ES-I3 (cell line): ENCODE results near the gene TRAPPC11.

ENCODE experiments used
- H3K36me3 ChIP-seq: 2 replicates; pipeline ENCODE4 v1.6.1; 2013; ENCODE audit warnings: mild to moderate bottlenecking, low read length, control low read depth, moderate library complexity; ENCODE audit not compliant: insufficient read depth
- H3K4me1 ChIP-seq: 2 replicates; pipeline ENCODE4 v1.6.1; 2013; ENCODE audit warnings: mild to moderate bottlenecking, control low read depth, low read length; ENCODE audit not compliant: insufficient read depth
- H3K9ac ChIP-seq: 2 replicates; pipeline ENCODE4 v1.6.1; 2013; ENCODE audit warnings: low read depth, mild to moderate bottlenecking, low read length, moderate library complexity
- H3K9me3 ChIP-seq: 2 replicates; pipeline ENCODE4 v1.6.1; 2013; ENCODE audit warnings: mild to moderate bottlenecking, low read length, moderate library complexity; ENCODE audit not compliant: control insufficient read depth, insufficient read depth

Gene TRAPPC11

GRCh38 chr4:183631577-183632198 is 27.4 kb upstream of the TRAPPC11 start:
- Histone ChIP-seq H3K4me1 (peaks cover 19% of the 10 kb centered on the region), H3K9me3 (no peaks in the 10 kb centered on the region), H3K36me3 (no peaks in the 10 kb centered on the region), H3K9ac (no peak overlapping the region)

DNA sequence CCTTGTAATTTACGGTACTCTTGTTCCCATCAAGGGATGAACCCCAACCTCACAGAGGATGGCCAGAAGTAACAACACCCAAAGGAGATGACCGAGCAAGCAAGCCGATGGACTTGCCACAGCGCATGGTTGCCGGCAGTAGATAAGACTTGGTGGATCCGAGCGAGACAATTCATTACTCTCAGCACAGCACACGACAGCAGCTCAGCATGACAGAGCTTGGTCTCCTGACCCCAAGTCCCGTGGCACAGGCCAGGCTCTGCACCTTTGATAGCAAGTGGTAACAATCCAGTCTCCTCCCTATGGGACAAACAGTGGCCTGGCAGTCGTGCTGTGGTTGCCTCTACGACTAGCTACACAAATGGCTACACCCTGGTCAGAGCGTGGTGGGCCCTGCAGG is 26.4 kb upstream of the TRAPPC11 start:
- Histone ChIP-seq H3K9ac (no peak overlapping the region), H3K9me3 (no peaks in the 10 kb centered on the region), H3K4me1 (peaks cover 28% of the 10 kb centered on the region), H3K36me3 (no peaks in the 10 kb centered on the region)

DNA sequence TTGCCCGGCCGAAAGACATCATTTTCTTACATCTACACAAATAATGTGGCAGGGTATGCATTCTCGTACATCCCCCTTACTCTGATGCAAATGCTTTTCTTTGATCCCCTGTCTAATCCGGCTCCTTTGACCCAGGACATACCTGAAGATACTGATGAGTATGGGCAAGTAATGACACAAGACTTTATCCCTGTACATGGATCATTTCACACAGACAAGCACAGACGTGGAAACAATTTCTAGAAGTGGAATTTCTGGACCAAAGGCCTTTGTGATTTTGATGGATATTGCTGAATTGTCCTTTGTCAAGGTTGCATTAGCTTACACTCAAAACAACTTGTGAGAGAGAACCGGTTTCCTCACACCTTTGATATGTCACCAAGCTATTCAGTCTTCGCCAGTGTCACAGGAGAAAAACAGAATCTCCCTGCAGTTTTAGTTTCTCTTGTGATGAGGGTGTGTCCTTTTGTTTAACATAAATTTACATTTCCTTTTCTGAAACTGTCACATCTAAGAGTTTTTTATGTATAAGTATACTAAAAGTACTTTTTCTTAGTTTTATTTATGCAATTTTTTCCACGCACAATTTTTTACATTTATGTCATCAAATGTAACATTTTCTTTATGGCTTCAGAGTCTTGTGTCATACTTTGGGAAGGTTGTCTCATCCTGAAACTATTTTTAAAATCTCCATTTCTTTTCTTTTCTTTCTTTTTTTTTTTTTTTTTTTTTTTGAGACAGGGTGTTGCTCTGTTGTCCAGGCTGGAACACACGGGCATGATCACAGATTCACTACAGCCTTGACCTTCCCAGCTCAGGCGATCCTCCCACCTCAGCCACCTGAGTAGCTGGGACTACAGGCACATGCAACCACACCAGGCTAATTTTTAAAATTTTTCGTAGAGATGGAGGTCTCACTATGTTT is 25.4 kb upstream of the TRAPPC11 start:
- H3K36me3 ChIP-seq: no peaks in the 10 kb centered on the region
- H3K4me1 ChIP-seq: peaks cover 28% of the 10 kb centered on the region

DNA sequence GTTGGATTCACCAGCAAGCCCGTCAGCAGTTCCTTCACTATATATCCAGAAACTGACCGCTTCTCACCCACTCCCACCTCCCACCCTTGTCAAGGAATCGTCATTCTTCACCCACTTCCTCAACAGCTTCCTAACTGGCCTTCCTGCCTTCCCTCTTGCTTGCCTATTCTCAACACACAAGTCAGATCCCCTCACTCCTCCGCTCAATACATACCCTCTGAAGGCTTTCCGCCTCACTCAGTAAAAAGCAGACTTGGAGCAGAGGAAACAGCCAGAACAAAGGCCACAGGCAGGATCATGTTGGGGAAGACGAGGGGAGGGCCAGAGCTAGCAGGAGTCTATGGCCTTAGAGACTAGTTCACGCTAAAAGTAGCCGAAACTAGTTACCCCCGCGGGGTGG is 23.8 kb upstream of the TRAPPC11 start:
- Histone ChIP-seq H3K9ac (no peak overlapping the region), H3K36me3 (no peaks in the 10 kb centered on the region), H3K9me3 (no peaks in the 10 kb centered on the region), H3K4me1 (peaks cover 28% of the 10 kb centered on the region)

More for the DNA sequence above, 25.4 kb upstream of the TRAPPC11 start:
- H3K9me3 ChIP-seq: no peaks in the 10 kb centered on the region
- H3K9ac ChIP-seq: no peak overlapping the region

- Histone ChIP-seq H3K9me3 (no peaks in the 10 kb centered on the region), H3K9ac (no peak overlapping the region), H3K4me1 (peaks cover 28% of the 10 kb centered on the region), H3K36me3 (no peaks in the 10 kb centered on the region)
These were observed 23.4 kb upstream of the TRAPPC11 start for GRCh38 chr4:183635741-183636140.

GRCh38 chr4:183636503-183636902 is 22.6 kb upstream of the TRAPPC11 start:
- Histone ChIP-seq H3K36me3 (no peaks in the 10 kb centered on the region), H3K9ac (no peak overlapping the region), H3K9me3 (no peaks in the 10 kb centered on the region), H3K4me1 (peaks cover 28% of the 10 kb centered on the region)

- Histone ChIP-seq H3K9ac (no peak overlapping the region), H3K36me3 (no peaks in the 10 kb centered on the region), H3K9me3 (no peaks in the 10 kb centered on the region), H3K4me1 (peaks cover 28% of the 10 kb centered on the region)
These were observed 22.2 kb upstream of the TRAPPC11 start for GRCh38 chr4:183636923-183637322.

DNA sequence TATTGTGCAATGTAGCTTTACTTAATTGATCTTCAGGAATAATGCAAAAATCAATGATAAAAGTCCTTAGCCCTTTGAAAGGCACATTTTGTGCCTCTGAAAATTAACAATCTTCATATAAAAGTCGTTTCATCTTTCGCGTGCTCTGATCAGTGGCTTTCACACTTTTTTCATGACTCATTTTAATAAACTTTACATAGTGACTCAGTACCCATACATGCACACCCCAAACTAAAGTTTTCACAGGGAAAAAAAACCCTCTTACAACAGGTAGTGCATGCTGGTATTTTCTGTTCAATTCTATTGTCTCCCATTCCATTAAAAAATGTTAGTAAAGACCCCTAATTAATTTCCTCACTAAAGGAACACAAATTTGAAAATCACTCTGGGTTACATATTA is 21.6 kb upstream of the TRAPPC11 start:
- Histone ChIP-seq H3K9me3 (no peaks in the 10 kb centered on the region), H3K4me1 (peaks cover 28% of the 10 kb centered on the region), H3K9ac (no peak overlapping the region), H3K36me3 (no peaks in the 10 kb centered on the region)

- H3K36me3 ChIP-seq: no peaks in the 10 kb centered on the region
- no peaks in the 10 kb centered on the region for H3K9me3 ChIP-seq
- H3K4me1 ChIP-seq: peaks cover 27% of the 10 kb centered on the region
- no peak overlapping the region for H3K9ac ChIP-seq
These were observed 20.7 kb upstream of the TRAPPC11 start for GRCh38 chr4:183638436-183638835.

DNA sequence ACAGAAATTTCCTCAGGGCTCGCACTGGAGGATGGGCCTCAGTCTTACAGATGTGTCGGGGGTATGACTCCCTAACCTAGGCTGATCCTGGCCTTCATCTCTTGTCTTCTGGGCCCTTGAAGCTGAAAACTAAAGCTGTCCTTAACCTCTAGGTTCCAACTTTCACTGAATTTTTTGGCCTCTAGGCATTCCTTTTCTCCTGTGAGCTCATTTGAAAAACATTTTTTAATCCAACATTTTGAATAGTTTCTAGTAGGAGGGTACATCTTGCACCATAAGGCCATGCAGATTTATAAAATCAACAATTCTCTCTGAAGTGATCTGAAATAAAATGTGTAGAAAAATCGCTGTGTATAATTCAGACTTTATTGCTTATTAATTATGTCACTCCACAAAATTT is 19.8 kb upstream of the TRAPPC11 start:
- Histone ChIP-seq H3K36me3 (no peaks in the 10 kb centered on the region), H3K9ac (no peak overlapping the region)

GRCh38 chr4:183645326-183645725 is 13.8 kb upstream of the TRAPPC11 start:
- Histone ChIP-seq H3K4me1 (no peaks in the 10 kb centered on the region), H3K9ac (no peak overlapping the region), H3K9me3 (no peaks in the 10 kb centered on the region), H3K36me3 (0 out of 2 replicates have a peak, but pooled peaks cover 2% of the 10 kb centered on the region)

More for the DNA sequence above, 19.8 kb upstream of the TRAPPC11 start:
- Histone ChIP-seq H3K9me3 (no peaks in the 10 kb centered on the region), H3K4me1 (peaks cover 24% of the 10 kb centered on the region)

DNA sequence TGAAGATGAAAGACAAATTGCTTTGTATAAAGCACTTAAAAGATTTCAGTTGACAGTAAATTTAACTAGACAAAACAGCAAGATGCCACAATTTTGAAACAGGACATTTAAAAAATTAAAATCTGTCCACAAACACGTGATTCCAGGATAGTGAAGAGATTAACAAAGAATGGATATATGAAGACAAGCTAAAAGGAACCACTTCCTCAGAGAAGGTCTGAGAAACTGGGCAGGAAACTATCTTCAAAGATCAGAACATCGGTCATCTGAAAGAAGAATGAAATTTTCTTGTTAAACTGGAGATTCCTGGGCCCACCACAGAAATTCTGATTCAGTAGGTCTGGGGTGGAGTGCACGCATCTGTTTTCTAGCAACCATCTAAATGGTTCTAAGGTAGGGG is 1.5 kb upstream of the TRAPPC11 start:
- H3K4me1 ChIP-seq: 0 out of 2 replicates have a peak, but pooled peaks cover 5% of the 10 kb centered on the region
- peak overlapping the region; percentile 86; the same call in 1 of the 2 replicates for H3K9ac ChIP-seq

GRCh38 chr4:183658362-183659028 is 598 bp upstream of the TRAPPC11 start:
- Histone ChIP-seq H3K9ac (peak overlapping the region; percentile 86), H3K9me3 (no peaks in the 10 kb centered on the region), H3K4me1 (0 out of 2 replicates have a peak, but pooled peaks cover 5% of the 10 kb centered on the region), H3K36me3 (no peaks in the 10 kb centered on the region)

More for the DNA sequence above, 1.5 kb upstream of the TRAPPC11 start:
- Histone ChIP-seq H3K9me3 (no peaks in the 10 kb centered on the region), H3K36me3 (no peaks in the 10 kb centered on the region)

GRCh38 chr4:183659872-183660242 is 764 bp downstream of the TRAPPC11 start:
- H3K36me3 ChIP-seq: no peaks in the 10 kb centered on the region
- peak overlapping the region; percentile 86 for H3K9ac ChIP-seq
- 0 out of 2 replicates have a peak, but pooled peaks cover 5% of the 10 kb centered on the region for H3K4me1 ChIP-seq
- H3K9me3 ChIP-seq: no peaks in the 10 kb centered on the region
